SK-N-SH (cell line): ENCODE results near the gene PAN2. TPM values are rescaled to one million over a fixed set of nuclear protein-coding genes. Genes with fewer than 3 reads are reported as not detected.

Experiments
- CTCF ChIA-PET: fragments of 300-600, 350-600 bp; formaldehyde crosslinking; extraction: SDS; loops from one replicate; lab custom pipeline; 2021; lab: Yijun Ruan, JAX
- POLR2A ChIA-PET: fragments of 350-600 bp; sonication (Branson Sonifier 250); formaldehyde crosslinking; extraction: SDS; loops from one replicate; lab custom pipeline; 2020; ENCODE audit warnings: antibody characterized with exemption, inconsistent platforms; lab: Yijun Ruan, JAX
- DNase-seq: peaks from one replicate; pipeline ENCODE4 v3.0.0; 2012
- H2AFZ ChIP-seq: fragments of 200-600 bp; sonication (generic); 2 replicates; pipeline ENCODE4 v1.8.1; 2016; ENCODE audit warnings: antibody characterized with exemption, mild to moderate bottlenecking, low read depth
- H3F3A ChIP-seq: fragments of 200-600 bp; sonication (generic); replicated peaks from 2 replicates; pipeline ENCODE3; 2016; ENCODE audit warnings: antibody characterized with exemption, mild to moderate bottlenecking; ENCODE audit not compliant: insufficient read depth
- H3K27ac ChIP-seq, 2 experiments: fragments of 200-500 bp in 1 of 2; fragments of 200-600 bp in 1 of 2; sonication (Bioruptor generic) in 1 of 2; sonication (generic), shearing (Covaris generic) in 1 of 2; 2 replicates each; pipeline versions ENCODE4 v1.5.1 to v1.6.1; 2014 to 2016; ENCODE audit warnings: low read depth in 2 of 2, inconsistent platforms in 1 of 2, low read length in 1 of 2, mild to moderate bottlenecking in 1 of 2, mixed read lengths in 1 of 2
- H3K27me3 ChIP-seq: fragments of 200-600 bp; sonication (generic), shearing (Covaris generic); 2 replicates; pipeline ENCODE4 v1.6.1; 2016; ENCODE audit warnings: mixed run types; ENCODE audit not compliant: insufficient read depth
- H3K36me3 ChIP-seq, 2 experiments: fragments of 200-500 bp in 1 of 2; fragments of 200-600 bp in 1 of 2; sonication (Bioruptor generic) in 1 of 2; sonication (generic) in 1 of 2; replicated peaks in 1 of 2; 2 replicates each; pipeline versions ENCODE3 to v1.5.1; 2014 to 2016; ENCODE audit warnings: low read length in 1 of 2, mild to moderate bottlenecking in 1 of 2; ENCODE audit not compliant: insufficient read depth in 2 of 2, control insufficient read depth in 1 of 2
- H3K4me1 ChIP-seq, 2 experiments: fragments of 200-500 bp in 1 of 2; fragments of 200-600 bp in 1 of 2; sonication (Bioruptor generic) in 1 of 2; sonication (generic), shearing (Covaris generic) in 1 of 2; 2 replicates each; pipeline versions ENCODE4 v1.5.1 to v1.6.1; 2014 to 2016; ENCODE audit warnings: low read depth in 1 of 2, low read length in 1 of 2, mixed run types in 1 of 2; ENCODE audit not compliant: insufficient read depth in 2 of 2, control insufficient read depth in 1 of 2
- H3K4me2 ChIP-seq: fragments of 200-600 bp; sonication (generic), shearing (Covaris generic); 2 replicates; pipeline ENCODE4 v1.6.1; 2017; ENCODE audit warnings: mixed run types
- H3K4me3 ChIP-seq, 2 experiments: fragments of 200-500 bp in 1 of 2; fragments of 200-600 bp in 1 of 2; sonication (Bioruptor generic) in 1 of 2; sonication (generic), shearing (Covaris generic) in 1 of 2; 2 replicates each; pipeline versions ENCODE4 v1.5.1 to v1.8.1; 2014 to 2016; ENCODE audit warnings: low read depth in 2 of 2, inconsistent platforms in 1 of 2, low read length in 1 of 2, mild to moderate bottlenecking in 1 of 2, mixed read lengths in 1 of 2, moderate library complexity in 1 of 2
- H3K79me2 ChIP-seq: fragments of 200-600 bp; sonication (generic); 2 replicates; pipeline ENCODE4 v1.8.1; 2017; ENCODE audit warnings: mild to moderate bottlenecking; ENCODE audit not compliant: insufficient read depth
- H3K9ac ChIP-seq: fragments of 200-600 bp; sonication (generic); 2 replicates; pipeline ENCODE4 v1.6.1; 2017; ENCODE audit warnings: mixed run types
- H3K9me2 ChIP-seq: fragments of 200-600 bp; sonication (generic); 2 replicates; pipeline ENCODE4 v1.6.1; 2017; ENCODE audit warnings: mixed run types
- H3K9me3 ChIP-seq: fragments of 200-600 bp; sonication (generic); 2 replicates; pipeline ENCODE4 v1.6.1; 2017; ENCODE audit warnings: mixed run types, mild to moderate bottlenecking, moderate library complexity
- H4K20me1 ChIP-seq: fragments of 200-600 bp; sonication (generic); 2 replicates; pipeline ENCODE4 v1.6.1; 2017; ENCODE audit warnings: mild to moderate bottlenecking, mixed run types; ENCODE audit not compliant: insufficient read depth
- CHD2 ChIP-seq: fragments of 150-350 bp; IDR thresholded peaks from 2 replicates; pipeline ENCODE4 v1.6.1; 2018; ENCODE audit warnings: low read length; ENCODE audit not compliant: partially characterized antibody
- ELF1 ChIP-seq: IDR thresholded peaks from 2 replicates; pipeline ENCODE4 v1.4.0; 2012
- EP300 ChIP-seq, 2 experiments: IDR thresholded peaks; 2 replicates each; pipeline versions ENCODE4 v1.4.0 to v1.6.1; 2012; ENCODE audit warnings: borderline replicate concordance in 1 of 2, low read depth in 1 of 2, low read length in 1 of 2
- EZH2phosphoT487 ChIP-seq: fragments of 200-600 bp; sonication (generic); IDR thresholded peaks from 2 replicates; pipeline ENCODE4 v1.6.1; 2017; ENCODE audit warnings: low read depth, mixed run types, mild to moderate bottlenecking, antibody characterized with exemption, moderate library complexity, borderline replicate concordance
- FOSL2 ChIP-seq: IDR thresholded peaks from 2 replicates; pipeline ENCODE4 v1.4.0; 2012; ENCODE audit warnings: low read depth, mild to moderate bottlenecking, moderate library complexity, borderline replicate concordance
- FOXM1 ChIP-seq: IDR thresholded peaks from 2 replicates; pipeline ENCODE4 v1.4.0; 2012; ENCODE audit warnings: low read depth, mild to moderate bottlenecking
- GATA2 ChIP-seq: sonication (generic); formaldehyde crosslinking; IDR thresholded peaks from 2 replicates; pipeline ENCODE4 v1.5.0; 2020; ENCODE audit warnings: mild to moderate bottlenecking, missing genetic modification reagents
- IRF3 ChIP-seq: fragments of 150-350 bp; IDR thresholded peaks from 2 replicates; pipeline ENCODE4 v1.6.1; 2016; ENCODE audit warnings: mild to moderate bottlenecking, low read depth, low read length
- MEF2A ChIP-seq: IDR thresholded peaks from 2 replicates; pipeline ENCODE4 v1.4.0; 2012; ENCODE audit warnings: low read depth, borderline replicate concordance
- MXI1 ChIP-seq: IDR thresholded peaks from 2 replicates; pipeline ENCODE4 v1.6.1; 2012; ENCODE audit warnings: mild to moderate bottlenecking, low read depth, low read length, improper control_type of control experiment
- PBX3 ChIP-seq: IDR thresholded peaks from 2 replicates; pipeline ENCODE4; 2012
- POLR2AphosphoS5 ChIP-seq: IDR thresholded peaks from 2 replicates; pipeline ENCODE4 v1.6.1; 2012; ENCODE audit warnings: low read depth, low read length
- RAD21 ChIP-seq: IDR thresholded peaks from 2 replicates; pipeline ENCODE4 v1.6.1; 2012; ENCODE audit warnings: mild to moderate bottlenecking, low read length
- RFX5 ChIP-seq: IDR thresholded peaks from 2 replicates; pipeline ENCODE4 v1.6.1; 2012; ENCODE audit warnings: mild to moderate bottlenecking, improper control_type of control experiment, low read length
- SIN3A ChIP-seq: IDR thresholded peaks from 2 replicates; pipeline ENCODE4 v1.6.1; 2012; ENCODE audit warnings: low read depth, mild to moderate bottlenecking, low read length, moderate library complexity, borderline replicate concordance
- TCF12 ChIP-seq: IDR thresholded peaks from 2 replicates; pipeline ENCODE4 v1.4.0; 2012
- YY1 ChIP-seq: IDR thresholded peaks from 2 replicates; pipeline ENCODE4 v1.4.0; 2012; ENCODE audit warnings: low read depth, mild to moderate bottlenecking
- WGBS: methylation state at CpG from one replicate; pipeline ENCODE4 v1.1.6; 2017; ENCODE audit warnings: low lambda C conversion rate; 5-methylcytosine and 5-hydroxymethylcytosine counted together
- polyA plus RNA-seq, 3 experiments: library from polyadenylated mRNA; depleted of rRNA; stranded (reverse); fragments of >200 nt; gene quantifications; 2 replicates each; pipeline ENCODE4 v1.2.3, GENCODE V29; 2012
- TF ChIP-seq, protein P1 (sequence below): fragments of 200-600 bp; sonication (generic); IDR thresholded peaks from 2 replicates; pipeline ENCODE4 v1.6.1; 2017; ENCODE audit warnings: antibody characterized with exemption, mild to moderate bottlenecking, moderate library complexity

Gene PAN2
- polyA plus RNA-seq, 1 of the 3 experiments (the other 2 are of a cell fraction): 37.1 TPM

- TF ChIP-seq PBX3 (peak; percentile 45), ELF1 (peak; percentile 71; the same call in 1 of the 2 replicates), TCF12 (no peak), IRF3 (peak; percentile 80), MEF2A (no peak), CHD2 (peak; percentile 62), FOXM1 (no peak), FOSL2 (peak; percentile 1; the same call in 1 of the 2 replicates), RAD21 (no peak)
Measured at GRCh38 chr12:56333679-56334489, at the start of gene PAN2 (continued).

GRCh38 chr12:56382611-56383010 lies 48.8 kb upstream of the PAN2 start:
- TF ChIP-seq RFX5 (no peak), MXI1 (no peak), SIN3A (no peak), FOSL2 (no peak), YY1 (no peak), CHD2 (no peak), POLR2AphosphoS5 (no peak), GATA2 (no peak), EP300 (IDR thresholded peaks at IDR 0.05; ENCODE audit: borderline replicate concordance in 1 of 2, low read depth in 1 of 2, low read length in 1 of 2) (no peak), PBX3 (no peak), EZH2phosphoT487 (no peak), FOXM1 (no peak), TCF12 (no peak), RAD21 (no peak), ELF1 (no peak)
- TF ChIP-seq, protein P1, sequence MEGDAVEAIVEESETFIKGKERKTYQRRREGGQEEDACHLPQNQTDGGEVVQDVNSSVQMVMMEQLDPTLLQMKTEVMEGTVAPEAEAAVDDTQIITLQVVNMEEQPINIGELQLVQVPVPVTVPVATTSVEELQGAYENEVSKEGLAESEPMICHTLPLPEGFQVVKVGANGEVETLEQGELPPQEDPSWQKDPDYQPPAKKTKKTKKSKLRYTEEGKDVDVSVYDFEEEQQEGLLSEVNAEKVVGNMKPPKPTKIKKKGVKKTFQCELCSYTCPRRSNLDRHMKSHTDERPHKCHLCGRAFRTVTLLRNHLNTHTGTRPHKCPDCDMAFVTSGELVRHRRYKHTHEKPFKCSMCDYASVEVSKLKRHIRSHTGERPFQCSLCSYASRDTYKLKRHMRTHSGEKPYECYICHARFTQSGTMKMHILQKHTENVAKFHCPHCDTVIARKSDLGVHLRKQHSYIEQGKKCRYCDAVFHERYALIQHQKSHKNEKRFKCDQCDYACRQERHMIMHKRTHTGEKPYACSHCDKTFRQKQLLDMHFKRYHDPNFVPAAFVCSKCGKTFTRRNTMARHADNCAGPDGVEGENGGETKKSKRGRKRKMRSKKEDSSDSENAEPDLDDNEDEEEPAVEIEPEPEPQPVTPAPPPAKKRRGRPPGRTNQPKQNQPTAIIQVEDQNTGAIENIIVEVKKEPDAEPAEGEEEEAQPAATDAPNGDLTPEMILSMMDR: no peak
- no peaks in the 10 kb centered on the region for H3K9me2 ChIP-seq
- 79% methylated on average over 16 of the region's 16 CpGs for WGBS
- no peak overlapping the region for H3K9ac ChIP-seq
- no peaks in the 10 kb centered on the region for H3F3A ChIP-seq
- no peak for DNase-seq
- no peak overlapping the region for H2AFZ ChIP-seq
- H3K27me3 ChIP-seq: no peaks in the 10 kb centered on the region; the same call in 1 of the 2 replicates
- ChIA-PET CTCF (interaction anchor here (0.7 to 1.0 kb wide), 2 partner anchors 9 to 11 kb away, joined by 3 read pairs; no protein-coding TSS in a partner anchor), POLR2A (interaction anchor here (0.7 kb wide), 1 partner anchor 139 kb away, joined by 3 read pairs; the partner anchor contains the start of gene RBMS2)
- no peaks in the 10 kb centered on the region for H3K79me2 ChIP-seq
- no peak overlapping the region for H3K4me3 ChIP-seq
- no peaks in the 10 kb centered on the region for H3K9me3 ChIP-seq
- no peaks in the 10 kb centered on the region for H3K36me3 ChIP-seq
- no peaks in the 10 kb centered on the region for H4K20me1 ChIP-seq
- no peaks in the 10 kb centered on the region for H3K4me1 ChIP-seq
- no peak overlapping the region for H3K27ac ChIP-seq
- no peak overlapping the region for H3K4me2 ChIP-seq
